ENCODE results near the gene FAM83B.

DNA sequence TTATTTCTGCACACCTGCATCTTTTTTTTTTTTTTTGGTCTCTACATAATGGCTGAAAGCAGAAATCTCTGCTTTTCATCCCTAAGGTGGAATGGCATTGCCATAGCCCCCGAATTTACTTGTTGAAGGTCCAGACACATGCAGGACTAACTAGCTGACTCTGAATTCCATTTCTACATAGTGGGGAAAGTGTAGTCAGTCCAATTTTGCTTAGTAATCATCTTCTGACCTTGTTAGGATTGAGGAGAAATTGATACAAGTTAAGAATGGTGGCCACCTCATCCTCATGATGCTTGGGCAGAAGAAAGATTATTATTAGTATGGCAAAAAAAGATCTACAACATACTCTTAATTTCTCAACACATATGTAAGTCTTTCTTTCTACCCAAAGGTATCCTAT is 16.4 kb upstream of the FAM83B start:
- TF ChIP-seq CTCF (IDR thresholded peaks at IDR 0.05): no peak
- TF ChIP-seq POLR2A (IDR thresholded peaks at IDR 0.05): no peak
- TF ChIP-seq EP300 (IDR thresholded peaks at IDR 0.05): no peak
- TF ChIP-seq POLR2AphosphoS5 (IDR thresholded peaks at IDR 0.05): no peak
